Suprapubic skin (tissue), 4 donors: ENCODE measurements around the gene DNLZ. TPM values are rescaled to one million over a fixed set of nuclear protein-coding genes. Genes with fewer than 3 reads are reported as not detected.

Experiments
- DNase-seq, 2 donors: peaks; one replicate each; pipeline ENCODE4 v3.0.0-alpha.2; 2019; ENCODE audit warnings: low spot score in 2 of 2
- H3K27ac ChIP-seq: fragments of 200-600 bp; sonication (generic); one replicate; pipeline ENCODE4 v1.5.1; 2019
- H3K27me3 ChIP-seq: fragments of 200-600 bp; sonication (generic); one replicate; pipeline ENCODE4 v1.5.1; 2019
- H3K36me3 ChIP-seq: fragments of 200-600 bp; sonication (generic); one replicate; pipeline ENCODE4 v1.5.1; 2019
- H3K4me1 ChIP-seq: fragments of 200-600 bp; sonication (generic); one replicate; pipeline ENCODE4 v1.5.1; 2019
- H3K4me3 ChIP-seq: fragments of 200-600 bp; sonication (generic); one replicate; pipeline ENCODE4 v1.5.1; 2019; ENCODE audit warnings: mild to moderate bottlenecking
- H3K9me3 ChIP-seq: fragments of 200-600 bp; sonication (generic); one replicate; pipeline ENCODE4 v1.5.1; 2019
- EP300 ChIP-seq: sonication (generic); formaldehyde crosslinking; IDR thresholded peaks from one replicate; pipeline ENCODE4 v1.6.1; 2017; ENCODE audit warnings: antibody characterized with exemption
- POLR2A ChIP-seq, 2 donors: fragments of 450-650 bp; IDR thresholded peaks; one replicate each; pipeline ENCODE4 v1.6.1; 2017; ENCODE audit warnings: antibody characterized with exemption in 2 of 2, mild to moderate bottlenecking in 2 of 2, moderate library complexity in 2 of 2
- POLR2AphosphoS5 ChIP-seq, 3 donors: sonication (generic); formaldehyde crosslinking; IDR thresholded peaks; one replicate each; pipeline ENCODE4 v1.6.1; 2017; ENCODE audit warnings: antibody characterized with exemption in 3 of 3
- WGBS: methylation state at CpG from one replicate; pipeline ENCODE4 v1.1.5; 2018; 5-methylcytosine and 5-hydroxymethylcytosine counted together
- total RNA-seq, 4 donors: library from RNA; depleted of rRNA; stranded (reverse); fragments of >200 nt; gene quantifications; one replicate each; pipeline ENCODE4 v1.1.0, GENCODE V29; 2016
- TF ChIP-seq, protein P1 (sequence below), 2 donors: fragments of 200-600 bp in 1 of 2; fragments of 450-650 bp in 1 of 2; sonication (generic) in 1 of 2; IDR thresholded peaks; one replicate each; pipeline ENCODE4 v1.5.1; 2016 to 2019; ENCODE audit warnings: antibody characterized with exemption in 2 of 2, mild to moderate bottlenecking in 1 of 2, moderate library complexity in 1 of 2

The DNLZ gene
- total RNA-seq, 4 donors from 2014 or later: 11.3 to 46.4 (median 37.9) TPM

DNA sequence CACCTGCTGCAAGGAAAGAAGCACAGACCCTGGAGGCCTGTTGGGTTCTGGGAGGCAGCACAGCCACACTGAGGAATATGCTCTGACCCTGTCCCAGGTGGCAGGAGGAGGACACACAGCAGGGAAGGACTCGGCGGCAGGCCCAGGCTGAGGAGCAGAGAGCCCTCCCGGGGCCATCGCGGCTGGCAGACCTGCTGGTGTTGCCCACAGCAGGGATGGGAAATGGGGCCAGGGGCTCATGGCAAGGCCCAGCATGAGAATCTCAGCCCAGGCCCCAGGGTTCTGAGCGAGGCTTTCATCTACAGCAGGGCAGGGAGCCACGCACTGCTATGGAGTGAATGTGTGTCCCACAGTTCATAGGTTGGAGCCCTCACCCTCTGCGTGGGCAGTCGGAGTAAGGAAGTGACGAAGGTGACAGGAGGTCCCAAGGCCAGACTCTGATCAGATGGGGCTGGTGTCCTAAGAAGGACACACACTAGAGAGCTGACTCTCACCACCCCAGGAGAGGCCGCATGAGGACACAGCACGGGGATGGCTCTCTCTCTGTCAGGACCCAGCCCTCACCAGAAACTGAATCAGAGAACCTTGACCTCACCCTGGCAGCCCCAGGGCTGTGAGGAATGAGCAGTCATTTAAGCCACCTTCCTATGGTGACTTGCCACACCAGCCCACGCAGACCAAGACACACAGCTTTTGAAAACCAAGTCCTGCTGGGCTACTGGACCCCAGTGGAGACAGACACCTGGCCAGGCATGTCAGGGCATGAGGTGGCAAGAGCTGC is 46.5 kb downstream of the DNLZ start:
- WGBS: 88% methylated on average over 5 of the region's 13 CpGs
- TF ChIP-seq, protein P1, sequence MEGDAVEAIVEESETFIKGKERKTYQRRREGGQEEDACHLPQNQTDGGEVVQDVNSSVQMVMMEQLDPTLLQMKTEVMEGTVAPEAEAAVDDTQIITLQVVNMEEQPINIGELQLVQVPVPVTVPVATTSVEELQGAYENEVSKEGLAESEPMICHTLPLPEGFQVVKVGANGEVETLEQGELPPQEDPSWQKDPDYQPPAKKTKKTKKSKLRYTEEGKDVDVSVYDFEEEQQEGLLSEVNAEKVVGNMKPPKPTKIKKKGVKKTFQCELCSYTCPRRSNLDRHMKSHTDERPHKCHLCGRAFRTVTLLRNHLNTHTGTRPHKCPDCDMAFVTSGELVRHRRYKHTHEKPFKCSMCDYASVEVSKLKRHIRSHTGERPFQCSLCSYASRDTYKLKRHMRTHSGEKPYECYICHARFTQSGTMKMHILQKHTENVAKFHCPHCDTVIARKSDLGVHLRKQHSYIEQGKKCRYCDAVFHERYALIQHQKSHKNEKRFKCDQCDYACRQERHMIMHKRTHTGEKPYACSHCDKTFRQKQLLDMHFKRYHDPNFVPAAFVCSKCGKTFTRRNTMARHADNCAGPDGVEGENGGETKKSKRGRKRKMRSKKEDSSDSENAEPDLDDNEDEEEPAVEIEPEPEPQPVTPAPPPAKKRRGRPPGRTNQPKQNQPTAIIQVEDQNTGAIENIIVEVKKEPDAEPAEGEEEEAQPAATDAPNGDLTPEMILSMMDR (IDR thresholded peaks at IDR 0.05): no peak

DNA sequence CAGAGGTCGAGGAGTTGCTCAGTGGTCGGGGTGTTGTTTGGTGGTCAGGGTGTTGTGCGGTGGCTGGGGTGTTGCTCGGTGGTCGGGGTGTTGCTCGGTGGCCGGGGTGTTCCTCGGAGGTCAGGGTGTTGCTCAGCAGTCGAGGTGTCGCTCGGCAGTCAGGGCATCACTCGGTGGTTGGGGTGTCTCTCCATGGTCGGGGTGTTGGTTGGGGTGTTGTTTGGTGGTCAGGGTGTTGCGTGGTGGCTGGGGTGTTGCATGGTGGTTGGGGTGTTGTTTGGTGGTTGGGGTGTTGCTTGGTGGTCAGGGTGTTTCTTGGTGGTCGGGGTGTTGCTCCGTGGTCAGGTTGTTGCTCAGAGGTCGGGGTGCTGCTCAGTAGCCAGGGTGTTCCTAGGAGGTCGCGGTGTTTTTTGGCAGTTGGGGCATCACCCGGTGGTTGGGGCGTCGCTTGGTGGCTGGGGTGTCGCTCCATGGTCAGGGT is 47.2 kb downstream of the DNLZ start:
- TF ChIP-seq, protein P1 (IDR thresholded peaks at IDR 0.05): no peak
- TF ChIP-seq POLR2AphosphoS5 (IDR thresholded peaks at IDR 0.05) (no peak), EP300 (no peak), POLR2A (IDR thresholded peaks at IDR 0.05) (no peak)
- H3K27ac ChIP-seq: no peak overlapping the region
- H3K4me1 ChIP-seq: no peaks in the 10 kb centered on the region
- no peaks in the 10 kb centered on the region for H3K36me3 ChIP-seq
- H3K27me3 ChIP-seq: peaks cover 7% of the 10 kb centered on the region
- 91% methylated on average over 20 of the region's 23 CpGs for WGBS
- H3K4me3 ChIP-seq: no peak overlapping the region
- no peak for DNase-seq
- H3K9me3 ChIP-seq: peaks cover 6% of the 10 kb centered on the region

More for the DNA sequence above, 46.5 kb downstream of the DNLZ start:
- no peak overlapping the region for H3K27ac ChIP-seq
- no peaks in the 10 kb centered on the region for H3K4me1 ChIP-seq
- peaks cover 6% of the 10 kb centered on the region for H3K9me3 ChIP-seq
- no peaks in the 10 kb centered on the region for H3K36me3 ChIP-seq
- H3K27me3 ChIP-seq: no peaks in the 10 kb centered on the region
- DNase-seq: no peak
- no peak overlapping the region for H3K4me3 ChIP-seq

DNA sequence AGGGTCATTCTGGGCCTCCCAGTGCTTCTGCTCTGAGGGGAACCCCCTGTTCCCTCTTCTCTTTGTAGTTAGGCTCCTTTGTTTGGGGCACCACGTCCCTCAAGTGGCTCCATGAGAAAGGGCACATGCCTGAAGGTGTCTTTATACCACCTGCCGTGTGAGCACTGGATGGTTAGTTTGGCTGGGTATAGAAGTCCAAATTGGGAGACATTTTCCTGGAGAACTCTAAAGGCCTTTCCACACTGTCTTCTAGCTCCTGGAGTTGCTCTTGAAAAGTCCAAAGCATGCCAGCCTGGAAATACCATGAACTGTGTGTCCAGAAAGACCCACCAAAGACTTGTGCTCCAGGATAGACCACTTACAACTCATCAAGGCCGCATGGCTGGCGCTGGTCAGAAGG is 48.6 kb downstream of the DNLZ start:
- Histone ChIP-seq H3K9me3 (peaks cover 6% of the 10 kb centered on the region), H3K36me3 (no peaks in the 10 kb centered on the region), H3K27ac (no peak overlapping the region), H3K4me1 (no peaks in the 10 kb centered on the region), H3K4me3 (no peak overlapping the region), H3K27me3 (peaks cover 20% of the 10 kb centered on the region)
- DNase-seq: no peak
- 92% methylated on average over 4 of the region's 4 CpGs for WGBS
- TF ChIP-seq POLR2AphosphoS5 (IDR thresholded peaks at IDR 0.05) (no peak), POLR2A (IDR thresholded peaks at IDR 0.05) (no peak), EP300 (no peak)
- TF ChIP-seq, protein P1 (IDR thresholded peaks at IDR 0.05): no peak

DNA sequence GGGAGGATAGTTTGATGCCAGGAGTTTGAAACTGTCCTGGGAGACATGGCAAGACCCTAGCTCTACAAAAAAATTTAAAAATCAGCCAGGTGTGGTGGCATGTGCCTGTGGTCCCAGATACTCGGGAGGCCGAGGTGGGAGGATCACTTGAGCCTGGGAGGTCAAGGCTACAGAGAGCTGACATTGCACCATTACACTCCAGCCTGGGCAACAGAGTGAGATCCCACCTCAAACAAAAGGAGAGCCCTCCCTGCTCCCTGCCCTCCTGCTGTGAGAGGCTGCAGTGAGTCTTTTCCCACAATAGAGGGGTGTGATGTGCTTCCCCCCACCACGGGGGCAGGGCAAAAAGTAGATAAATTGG is 49.5 kb downstream of the DNLZ start:
- no peak for DNase-seq
- Histone ChIP-seq H3K27me3 (peaks cover 28% of the 10 kb centered on the region), H3K9me3 (peaks cover 6% of the 10 kb centered on the region), H3K4me3 (no peak overlapping the region), H3K36me3 (no peaks in the 10 kb centered on the region), H3K4me1 (peaks cover 3% of the 10 kb centered on the region), H3K27ac (no peak overlapping the region)
- TF ChIP-seq, protein P1 (IDR thresholded peaks at IDR 0.05): no peak
- TF ChIP-seq EP300 (no peak), POLR2AphosphoS5 (IDR thresholded peaks at IDR 0.05) (no peak), POLR2A (IDR thresholded peaks at IDR 0.05) (no peak)
- WGBS: 92% methylated on average over 3 of the region's 3 CpGs

DNA sequence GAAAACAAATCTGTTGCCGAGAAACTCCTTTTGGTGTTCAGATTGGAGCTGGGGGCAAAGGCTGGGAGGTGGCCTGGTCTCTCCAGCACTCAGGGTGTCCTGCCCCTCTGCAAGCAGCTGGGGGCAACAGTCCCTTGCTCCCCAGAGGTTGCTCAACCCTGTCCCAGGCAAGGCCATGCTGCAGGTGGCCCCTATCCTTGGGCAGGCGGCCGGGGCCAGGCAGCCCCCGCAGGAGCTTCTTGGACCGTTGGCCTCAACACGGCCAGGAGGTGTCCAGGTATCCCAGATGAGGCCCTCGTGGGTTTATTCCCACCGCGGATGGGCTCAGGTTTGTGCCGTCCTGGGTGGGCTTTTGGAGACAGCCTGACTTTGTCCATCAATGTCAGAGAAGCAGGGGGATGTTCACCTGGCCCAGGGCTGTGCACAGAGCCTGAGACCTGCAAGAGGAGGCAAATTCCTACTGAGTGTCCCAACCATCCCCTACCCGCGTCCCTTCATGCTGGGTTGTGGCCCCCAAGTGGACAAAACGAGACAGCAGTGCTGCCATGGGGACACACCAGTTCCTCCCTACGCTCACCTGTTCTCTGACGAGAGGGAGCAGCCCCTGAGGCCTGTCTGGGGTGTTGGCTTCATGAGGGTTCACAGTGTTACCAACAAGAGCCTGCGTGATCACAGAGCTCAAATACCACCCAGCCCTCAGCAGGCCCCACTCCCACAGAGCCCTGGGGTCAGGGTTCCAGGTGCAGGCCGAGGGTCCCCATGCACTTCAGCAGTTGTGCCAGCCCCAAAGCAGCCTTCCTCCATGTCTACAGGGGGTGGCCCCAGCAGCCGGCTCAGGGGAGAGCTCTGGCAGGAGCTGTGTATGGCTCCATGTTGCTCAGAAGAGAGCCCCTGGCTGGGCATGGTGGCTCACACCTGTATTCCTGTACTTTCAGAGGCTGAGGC is 50.2 kb downstream of the DNLZ start:
- no peak for DNase-seq
- Histone ChIP-seq H3K4me3 (no peak overlapping the region), H3K4me1 (peaks cover 5% of the 10 kb centered on the region), H3K9me3 (peaks cover 6% of the 10 kb centered on the region), H3K36me3 (no peaks in the 10 kb centered on the region), H3K27me3 (peaks cover 30% of the 10 kb centered on the region), H3K27ac (no peak overlapping the region)
- 90% methylated on average over 10 of the region's 18 CpGs for WGBS
- TF ChIP-seq POLR2AphosphoS5 (IDR thresholded peaks at IDR 0.05): no peak
